NCI-H1105 (cell line): Measurements from ENCODE around the gene GGPS1.
"Not testable (repeated sequence)": the region's sequence is repeated elsewhere in the genome, so short reads cannot be mapped to it uniquely, and the experiment has no call there.

Source experiments
- DNase-seq: peaks from one replicate; lab custom pipeline; 2025; lab: John Stamatoyannopoulos, UW

Gene GGPS1

DNA sequence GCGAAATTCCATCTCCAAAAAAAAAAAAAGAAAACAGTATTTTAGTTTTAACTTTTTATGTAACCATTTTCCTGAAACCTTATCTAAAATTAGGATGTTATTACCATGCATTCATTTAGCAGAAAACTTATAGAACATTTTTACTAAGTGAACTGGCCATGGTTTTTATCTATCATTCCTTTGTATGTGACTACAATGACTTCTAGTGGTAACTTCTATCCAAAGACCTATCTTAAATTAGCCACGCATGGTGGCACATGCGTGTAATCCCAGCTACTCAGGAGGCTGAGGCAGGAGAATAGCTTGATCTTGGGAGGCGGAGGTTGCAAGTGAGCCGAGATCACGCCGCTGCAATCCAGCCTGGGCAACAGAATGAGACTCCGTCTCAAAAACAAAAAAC, 11.4 kb downstream of the GGPS1 start:
- DNase-seq = no peak

- DNase-seq = no peak
These were observed 13.0 kb downstream of the GGPS1 start for GRCh38 chr1:235341334-235341733.

- no peak for DNase-seq
These were observed 13.7 kb downstream of the GGPS1 start for GRCh38 chr1:235342039-235342438.

- no peak for DNase-seq
These were observed 14.1 kb downstream of the GGPS1 start for GRCh38 chr1:235342471-235342870.

DNA sequence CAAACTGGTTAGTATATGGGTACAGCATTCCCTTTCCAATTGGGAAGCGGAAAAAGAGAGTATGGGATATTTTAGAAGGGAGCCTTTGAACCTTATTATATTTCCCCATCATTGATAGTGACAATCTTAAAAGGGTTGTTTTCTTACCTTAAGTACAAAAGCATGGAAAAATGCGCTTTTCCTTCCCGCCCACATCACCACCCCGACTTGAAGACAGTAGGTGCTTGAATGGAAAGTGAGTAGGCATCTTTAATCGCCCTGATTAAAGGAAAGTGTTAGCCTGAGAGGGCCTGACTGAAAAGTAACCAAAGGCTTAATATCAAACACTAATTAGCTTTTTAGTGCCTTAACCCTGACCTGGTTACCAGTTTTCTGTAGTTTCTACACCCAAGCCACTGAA, 15.4 kb downstream of the GGPS1 start:
- DNase-seq = no peak

GRCh38 chr1:235351441-235351840, 23.1 kb downstream of the GGPS1 start:
- DNase-seq = no peak

DNA sequence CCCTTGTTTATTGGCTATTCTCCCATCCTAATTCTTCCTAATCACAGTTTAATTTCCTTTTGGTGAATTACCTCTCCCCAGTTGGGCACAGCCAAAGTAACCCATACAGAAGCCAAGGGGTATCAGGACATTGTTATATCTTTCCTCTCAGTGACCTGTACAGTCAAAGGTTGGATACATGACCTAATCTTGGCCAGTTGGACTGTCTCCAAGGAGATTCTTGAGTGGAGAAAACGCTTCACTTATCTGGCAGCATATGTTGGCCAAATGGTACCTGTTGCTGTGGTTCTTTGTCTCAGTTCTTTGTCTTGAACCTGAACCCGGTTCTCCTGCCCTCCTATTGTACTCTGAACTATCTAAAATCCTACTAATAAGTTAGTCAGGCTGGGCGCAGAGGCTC, 23.5 kb downstream of the GGPS1 start:
- DNase-seq = no peak

DNA sequence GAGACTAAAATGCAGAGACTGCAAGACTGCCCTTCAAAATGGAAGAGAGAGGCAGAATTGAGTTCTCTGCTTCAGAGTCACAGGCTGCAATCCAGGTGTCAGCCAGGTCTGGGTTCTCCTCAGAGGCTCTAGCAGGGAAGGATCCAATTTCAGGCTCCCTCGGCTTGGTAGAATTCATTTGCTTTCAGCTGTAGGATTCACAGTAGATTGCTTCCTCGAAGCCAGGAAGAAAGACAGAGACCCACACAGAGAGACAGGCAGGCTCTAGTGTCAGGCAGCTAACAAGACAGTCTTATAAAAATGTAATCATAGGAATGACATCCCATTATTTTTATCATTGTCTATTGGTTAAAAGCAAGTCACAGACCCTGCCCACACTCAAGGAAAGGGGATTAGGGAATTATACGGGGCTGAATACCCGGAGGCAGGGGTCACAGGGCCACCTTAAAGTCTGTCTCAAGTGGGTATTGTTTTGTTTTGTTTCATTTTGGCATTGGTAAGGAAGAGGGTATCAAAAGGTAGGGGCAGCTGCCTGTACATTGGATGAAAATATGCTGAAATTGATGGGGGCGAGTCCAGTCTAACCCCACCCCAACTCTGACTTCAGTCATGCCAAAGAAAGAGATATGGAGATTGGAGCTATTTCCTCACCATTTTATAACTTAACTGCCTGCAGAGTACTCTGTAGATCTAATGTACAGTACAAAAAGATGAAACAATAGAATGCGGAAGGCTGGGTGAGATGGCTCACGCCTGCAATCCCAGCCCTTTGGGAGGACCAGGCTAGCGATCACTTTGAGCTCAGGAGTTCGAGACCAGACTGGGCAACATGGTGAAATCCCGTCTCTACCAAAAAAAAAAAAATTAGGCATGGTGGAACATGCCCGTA, 29.4 kb downstream of the GGPS1 start:
- no peak for DNase-seq

DNA sequence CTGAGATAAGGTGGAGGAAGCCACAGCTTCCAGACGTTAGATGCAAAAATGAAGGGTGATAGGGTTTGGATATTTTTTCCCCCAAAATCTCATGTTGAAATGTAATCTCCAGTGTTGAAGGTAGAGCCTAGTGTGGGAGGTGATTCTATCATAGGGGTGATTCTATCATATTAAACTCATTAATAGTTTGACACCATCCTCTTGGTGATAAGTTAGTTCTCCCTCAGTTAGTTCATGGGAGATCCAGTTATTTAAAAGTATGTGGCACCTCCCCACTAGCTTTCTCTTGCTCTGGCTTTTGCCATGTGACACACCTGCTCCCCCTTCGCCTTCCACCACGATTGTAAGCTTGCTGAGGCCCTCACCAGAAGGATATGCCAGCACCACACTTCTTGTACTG, 30.5 kb downstream of the GGPS1 start:
- DNase-seq = no peak

GRCh38 chr1:235364189-235364588, 35.8 kb downstream of the GGPS1 start:
- DNase-seq = not testable (repeated sequence)

DNA sequence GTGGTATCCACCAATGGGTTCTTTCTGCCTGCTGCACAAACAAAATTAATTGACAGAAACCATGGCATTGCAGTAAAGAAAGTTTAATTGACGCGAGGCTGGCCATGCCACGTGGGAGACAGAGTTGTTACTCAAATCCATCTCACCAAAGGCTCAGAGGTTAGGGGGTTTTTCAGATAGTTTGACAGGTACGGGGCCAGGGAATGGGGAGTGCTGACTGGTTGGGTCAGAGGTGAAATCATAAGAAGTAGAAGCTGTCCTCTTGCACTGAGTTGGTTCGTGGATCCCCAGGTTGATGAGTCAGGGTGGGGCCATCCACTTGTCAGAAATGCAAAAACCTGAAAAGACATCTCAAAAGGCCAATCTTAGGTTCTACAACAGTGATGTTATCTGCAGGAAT, 37.9 kb downstream of the GGPS1 start:
- no peak for DNase-seq

- DNase-seq = peak; percentile 72
These were observed 38.9 kb downstream of the GGPS1 start, which contains the start of gene TBCE for GRCh38 chr1:235367000-235367908. Gene TBCE (plus strand): TSS chr1:235367427. CDS start chr1:235380050, 12,623 bp downstream.

- no peak for DNase-seq
These were observed 40.1 kb downstream of the GGPS1 start for GRCh38 chr1:235368428-235368827.

DNA sequence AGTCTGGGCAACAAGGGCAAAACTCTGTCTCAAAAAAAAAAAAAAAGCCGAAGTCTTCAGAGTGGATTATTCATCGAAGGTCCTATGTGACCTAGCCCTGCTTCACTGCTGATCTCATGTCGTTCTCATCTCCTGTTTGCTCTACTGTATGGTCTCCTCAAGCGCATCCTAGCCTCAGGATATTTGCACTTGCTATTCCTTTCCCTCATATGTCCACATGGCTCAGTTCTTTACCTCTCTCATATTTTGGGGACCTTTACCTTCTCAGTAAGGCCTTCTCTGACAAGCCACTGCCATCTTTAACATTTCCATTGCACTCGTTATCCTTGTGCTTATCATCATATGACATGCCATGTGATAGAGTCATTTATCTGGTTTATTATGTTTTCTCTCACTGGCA, 41.4 kb downstream of the GGPS1 start:
- no peak for DNase-seq

GRCh38 chr1:235375919-235376605, 47.7 kb downstream of the GGPS1 start:
- DNase-seq = no peak

- DNase-seq = not testable (repeated sequence)
These were observed 49.9 kb downstream of the GGPS1 start for GRCh38 chr1:235378134-235378735.

GRCh38 chr1:235381955-235382739, 53.8 kb downstream of the GGPS1 start:
- not testable (repeated sequence) for DNase-seq

DNA sequence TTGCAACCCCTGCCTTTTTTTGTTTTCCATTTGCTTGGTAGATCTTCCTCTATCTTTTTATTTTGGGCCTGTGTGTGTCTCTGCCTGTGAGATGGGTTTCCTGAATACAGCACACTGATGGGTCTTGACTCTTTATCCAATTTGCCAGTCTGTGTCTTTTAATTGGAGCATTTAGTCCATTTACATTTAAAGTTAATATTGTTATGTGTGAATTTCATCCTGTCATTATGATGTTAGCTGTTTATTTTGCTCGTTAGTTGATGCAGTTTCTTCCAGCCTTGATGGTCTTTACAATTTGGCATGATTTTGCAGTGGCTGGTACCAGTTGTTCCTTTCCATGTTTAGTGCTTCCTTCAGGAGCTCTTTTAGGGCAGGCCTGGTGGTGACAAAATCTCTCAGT, 57.3 kb downstream of the GGPS1 start:
- not testable (repeated sequence) for DNase-seq

DNA sequence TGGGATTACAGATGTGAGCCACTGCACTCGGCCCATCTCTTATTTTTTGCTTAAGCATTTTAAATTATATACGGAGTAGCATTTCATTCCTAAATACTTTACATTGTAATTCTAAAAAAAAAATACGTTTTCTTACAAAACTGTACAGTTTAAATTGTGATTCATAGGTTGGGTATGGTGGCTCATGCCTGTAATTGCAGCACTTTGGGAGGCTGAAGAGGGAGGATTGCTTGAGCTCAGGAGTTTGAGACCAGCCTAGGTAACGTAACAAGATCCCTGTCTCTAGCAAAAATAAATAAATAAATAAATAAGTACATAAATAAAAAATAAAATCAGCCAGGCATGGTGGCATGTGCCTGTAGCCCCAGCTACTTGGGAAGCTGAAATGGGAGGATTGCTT, 63.5 kb downstream of the GGPS1 start:
- no peak for DNase-seq
